Stimulated activated effector memory CD8-positive, alpha-beta T cell treated with anti-CD3 and anti-CD28 coated beads, Interleukin-12 subunit alpha, Interleukin-12 subunit beta, amount 100 ng/mL, for 72 hours (primary cell): ENCODE data around the gene NEU3.
"Not testable (repeated sequence)": the region's sequence is repeated elsewhere in the genome, so short reads cannot be mapped to it uniquely, and the experiment has no call there.

ENCODE experiments used
- ATAC-seq: fragments of 150-1000 bp; cut with Tn5 transposase; 2 replicates; pipeline ENCODE4 v1.10.0; 2021
- DNase-seq, 2 donors: peaks; one replicate each; pipeline ENCODE4 v3.0.0; 2021 to 2022; ENCODE audit warnings: low spot score in 2 of 2
- H3K27ac Mint-ChIP-seq: one replicate; pipeline ENCODE4 v1.8.0; 2022; ENCODE audit warnings: mild to moderate bottlenecking, mixed read lengths
- H3K36me3 Mint-ChIP-seq: one replicate; pipeline ENCODE4 v1.8.0; 2022; ENCODE audit warnings: mild to moderate bottlenecking, mixed read lengths
- H3K4me1 Mint-ChIP-seq: one replicate; pipeline ENCODE4 v1.8.0; 2022; ENCODE audit warnings: mixed read lengths
- H3K4me3 Mint-ChIP-seq: one replicate; pipeline ENCODE4 v1.8.0; 2022; ENCODE audit warnings: mild to moderate bottlenecking, mixed read lengths
- H3K9me3 Mint-ChIP-seq: one replicate; pipeline ENCODE4 v1.8.0; 2022; ENCODE audit warnings: mixed read lengths

NEU3 gene

DNA sequence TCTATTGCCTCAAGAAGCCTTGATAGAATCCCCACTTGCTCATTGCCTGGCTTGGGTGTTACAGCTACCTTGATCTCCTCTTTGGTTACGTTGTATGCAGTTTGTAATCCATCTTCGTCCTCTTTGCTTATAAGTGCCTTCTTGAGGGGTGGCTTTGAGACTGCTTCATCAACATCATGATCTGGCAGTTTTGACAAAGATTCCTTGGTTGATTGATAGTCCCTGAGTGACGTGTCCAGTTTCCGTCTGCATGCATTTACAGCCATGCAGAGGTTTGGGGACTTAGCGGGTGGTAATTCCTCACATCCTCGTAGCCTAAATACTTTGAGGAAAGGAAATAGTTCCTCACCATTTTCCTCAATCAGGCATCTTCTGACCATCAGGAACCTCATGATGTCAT lies 23.1 kb downstream of the NEU3 start:
- no peak for DNase-seq
- Mint-ChIP-seq H3K4me1 (no peaks in the 10 kb centered on the region), H3K27ac (no peak overlapping the region), H3K4me3 (no peak overlapping the region), H3K36me3 (peaks cover 19% of the 10 kb centered on the region), H3K9me3 (no peaks in the 10 kb centered on the region)
- ATAC-seq: no peak

GRCh38 chr11:75013051-75013450 lies 24.3 kb downstream of the NEU3 start:
- no peak for DNase-seq
- Mint-ChIP-seq H3K4me1 (no peaks in the 10 kb centered on the region), H3K36me3 (peaks cover 8% of the 10 kb centered on the region), H3K4me3 (no peak overlapping the region), H3K9me3 (no peaks in the 10 kb centered on the region), H3K27ac (no peak overlapping the region)
- peak; percentile 37 for ATAC-seq

DNA sequence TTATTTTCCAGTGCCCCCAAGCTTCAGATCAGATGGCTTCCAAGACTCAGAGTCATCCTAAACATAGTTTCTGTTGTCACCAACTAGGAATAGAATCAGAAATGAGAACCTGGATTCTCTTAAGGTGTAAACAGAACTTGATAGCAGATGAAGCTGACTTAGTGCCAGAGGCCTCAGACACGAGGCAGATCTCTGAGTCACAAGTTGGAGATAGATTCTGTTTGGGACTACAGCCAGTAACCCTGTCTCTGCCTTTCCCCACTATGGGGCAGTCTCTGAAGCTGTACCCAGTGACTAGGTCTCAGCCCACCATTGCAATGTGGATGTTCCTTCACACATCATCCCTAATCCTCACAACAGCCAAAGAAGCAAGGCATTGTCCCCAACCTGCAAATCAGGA lies 25.4 kb downstream of the NEU3 start:
- H3K4me3 Mint-ChIP-seq: no peak overlapping the region
- H3K9me3 Mint-ChIP-seq: no peaks in the 10 kb centered on the region
- H3K36me3 Mint-ChIP-seq: peaks cover 8% of the 10 kb centered on the region
- ATAC-seq (no peak), DNase-seq (no peak)
- no peaks in the 10 kb centered on the region for H3K4me1 Mint-ChIP-seq
- H3K27ac Mint-ChIP-seq: no peak overlapping the region

DNA sequence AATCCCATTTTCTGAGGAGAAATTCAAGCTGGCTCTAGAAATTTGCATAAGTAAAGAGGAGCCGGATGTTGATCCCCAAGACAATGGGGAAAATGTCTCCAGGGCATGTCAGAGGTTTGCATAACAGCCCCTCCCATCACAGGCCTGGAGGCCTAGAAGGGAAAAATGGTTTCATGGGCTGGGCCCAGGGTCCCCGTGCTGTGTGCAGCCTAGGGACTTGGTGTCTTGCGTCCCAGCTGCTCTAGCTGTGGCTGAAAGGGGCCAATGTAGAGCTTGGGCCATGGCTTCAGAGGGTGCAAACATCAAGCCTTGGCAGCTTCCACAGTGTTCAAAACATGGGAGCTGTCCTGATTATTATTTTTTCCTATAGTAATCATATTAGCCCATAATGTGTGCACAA lies 30.5 kb downstream of the NEU3 start:
- not testable (repeated sequence) for H3K36me3 Mint-ChIP-seq, H3K27ac Mint-ChIP-seq, ATAC-seq, H3K4me1 Mint-ChIP-seq, DNase-seq, H3K4me3 Mint-ChIP-seq, H3K9me3 Mint-ChIP-seq

DNA sequence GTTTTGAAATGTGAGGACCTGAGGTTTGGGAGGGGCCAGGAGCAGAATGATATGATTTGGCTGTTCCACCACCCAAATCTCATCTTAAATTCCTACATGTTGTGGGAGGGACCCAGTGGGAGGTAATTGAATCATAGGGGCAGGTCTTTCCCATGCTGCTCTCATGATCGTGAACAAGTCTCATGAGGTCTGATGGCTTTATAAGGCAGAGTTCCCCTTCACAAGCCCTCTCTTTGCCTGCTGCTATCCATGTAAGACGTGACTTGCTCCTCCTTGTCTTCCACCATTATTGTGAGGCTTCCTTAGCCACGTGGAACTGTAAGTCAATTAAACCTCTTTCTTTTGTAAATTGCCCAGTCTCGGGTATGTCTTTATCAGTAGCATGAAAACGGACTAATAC lies 31.6 kb downstream of the NEU3 start:
- H3K9me3 Mint-ChIP-seq, H3K4me1 Mint-ChIP-seq, H3K36me3 Mint-ChIP-seq, H3K4me3 Mint-ChIP-seq, DNase-seq, ATAC-seq: not testable (repeated sequence)
- peak overlapping the region; percentile 35 for H3K27ac Mint-ChIP-seq

DNA sequence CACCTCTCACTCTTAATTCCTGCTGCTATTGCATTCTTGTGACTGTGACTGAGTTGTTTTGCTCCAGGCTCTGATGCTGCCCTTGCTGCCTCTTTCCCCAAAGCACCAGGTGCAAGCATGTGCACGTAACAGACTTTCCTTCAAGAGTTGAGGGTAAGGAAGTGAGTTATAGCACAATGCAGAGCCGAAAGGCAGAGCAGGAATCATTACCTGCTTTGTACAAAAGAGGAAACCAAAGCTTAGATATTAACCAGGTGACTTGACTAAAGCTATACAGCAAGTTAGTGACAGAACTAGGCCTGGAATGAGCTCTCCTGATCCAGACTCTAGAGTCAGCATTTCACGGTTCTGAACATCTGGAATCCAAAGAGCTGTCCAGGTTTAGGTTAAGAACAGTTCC lies 33.6 kb downstream of the NEU3 start:
- H3K9me3 Mint-ChIP-seq: no peaks in the 10 kb centered on the region
- no peak overlapping the region for H3K4me3 Mint-ChIP-seq
- DNase-seq (no peak), ATAC-seq (no peak)
- no peaks in the 10 kb centered on the region for H3K36me3 Mint-ChIP-seq
- H3K4me1 Mint-ChIP-seq: no peaks in the 10 kb centered on the region
- no peak overlapping the region for H3K27ac Mint-ChIP-seq

DNA sequence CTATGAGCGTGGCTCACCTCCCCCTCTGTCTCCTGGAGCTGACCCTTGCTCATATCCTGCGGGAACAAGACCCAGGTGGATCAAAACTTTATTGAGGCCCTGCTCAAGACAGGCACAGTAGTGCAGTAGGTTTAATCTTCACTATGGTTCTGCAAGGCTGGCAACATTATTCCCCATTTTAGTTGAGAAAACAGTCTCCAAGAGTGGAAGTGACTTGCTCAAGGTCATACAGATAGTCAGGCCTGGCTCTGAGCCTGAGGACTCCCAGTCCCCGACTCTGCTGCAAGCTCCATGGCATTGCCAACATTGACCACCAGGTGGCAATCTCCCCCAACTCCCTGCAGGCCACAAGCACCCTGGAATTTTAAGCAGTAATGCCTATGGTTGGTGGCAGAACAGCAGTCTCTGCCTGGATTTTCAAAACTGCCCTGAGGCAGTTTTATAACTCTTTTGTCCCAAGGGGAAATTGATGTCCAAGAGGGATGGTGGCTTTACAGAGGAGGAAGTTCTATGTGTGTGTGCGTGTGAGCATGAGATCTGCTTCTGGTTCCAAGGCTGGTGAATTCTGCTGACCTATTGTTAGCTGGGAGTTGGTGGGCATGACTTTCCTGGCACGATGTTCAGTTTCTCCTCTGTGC lies 34.1 kb downstream of the NEU3 start:
- H3K36me3 Mint-ChIP-seq: no peaks in the 10 kb centered on the region
- H3K9me3 Mint-ChIP-seq: no peaks in the 10 kb centered on the region
- H3K4me1 Mint-ChIP-seq: no peaks in the 10 kb centered on the region
- DNase-seq (peak; percentile 70 to 85), ATAC-seq (peak; percentile 87)
- no peak overlapping the region for H3K4me3 Mint-ChIP-seq
- H3K27ac Mint-ChIP-seq: no peak overlapping the region

- H3K4me1 Mint-ChIP-seq: no peaks in the 10 kb centered on the region
- no peak overlapping the region for H3K27ac Mint-ChIP-seq
- H3K4me3 Mint-ChIP-seq: no peak overlapping the region
- DNase-seq: no peak
- H3K9me3 Mint-ChIP-seq: no peaks in the 10 kb centered on the region
- no peak for ATAC-seq
- no peaks in the 10 kb centered on the region for H3K36me3 Mint-ChIP-seq
Measured at GRCh38 chr11:75023446-75024067, 34.8 kb downstream of the NEU3 start.

DNA sequence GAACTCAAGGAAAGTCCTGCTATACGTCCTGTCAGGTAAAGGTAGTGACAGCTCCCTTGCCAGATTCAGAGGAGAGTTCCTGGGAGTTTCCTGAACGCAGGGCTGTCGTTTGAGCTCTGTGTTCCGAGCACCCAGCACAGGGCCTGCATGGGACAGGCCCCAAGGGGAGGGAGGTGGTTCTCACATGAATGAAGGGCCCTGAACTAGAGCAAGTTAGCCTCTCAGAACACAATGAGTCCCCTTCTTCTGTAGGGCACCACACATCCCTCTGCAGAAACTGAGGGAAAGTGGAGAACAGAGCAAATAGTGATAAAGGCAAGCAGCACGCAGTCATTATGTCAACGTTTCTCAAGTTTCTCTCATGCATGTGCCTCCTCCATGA lies 35.3 kb downstream of the NEU3 start:
- Mint-ChIP-seq H3K9me3 (no peaks in the 10 kb centered on the region), H3K4me3 (no peak overlapping the region), H3K4me1 (no peaks in the 10 kb centered on the region), H3K36me3 (no peaks in the 10 kb centered on the region), H3K27ac (no peak overlapping the region)
- ATAC-seq (no peak), DNase-seq (no peak)

DNA sequence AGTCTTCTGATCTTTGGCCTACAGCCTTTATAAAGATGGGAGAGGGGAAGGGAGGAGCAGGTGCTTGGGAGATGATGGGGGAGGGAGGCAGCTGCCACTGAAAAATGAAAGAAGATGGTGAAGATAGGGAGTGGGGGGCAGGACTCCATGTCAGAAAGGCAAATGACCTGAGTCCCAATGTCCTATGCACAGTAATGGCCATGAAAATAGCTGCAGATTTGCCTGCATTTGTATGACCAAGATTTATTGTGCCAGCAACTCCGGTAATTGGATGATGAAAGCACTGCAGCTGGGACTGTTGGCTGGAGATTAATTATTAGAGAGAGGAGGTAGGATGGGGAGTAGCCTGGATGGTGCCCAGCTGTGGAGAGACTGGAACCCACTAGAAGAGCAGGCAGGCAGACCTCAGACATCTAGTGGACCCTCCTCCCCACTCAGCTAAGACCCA lies 36.1 kb downstream of the NEU3 start:
- DNase-seq: no peak
- ATAC-seq: no peak
- no peaks in the 10 kb centered on the region for H3K36me3 Mint-ChIP-seq
- no peaks in the 10 kb centered on the region for H3K4me1 Mint-ChIP-seq
- H3K4me3 Mint-ChIP-seq: no peak overlapping the region
- H3K9me3 Mint-ChIP-seq: no peaks in the 10 kb centered on the region
- H3K27ac Mint-ChIP-seq: no peak overlapping the region

- Mint-ChIP-seq H3K9me3 (no peaks in the 10 kb centered on the region), H3K4me3 (no peak overlapping the region), H3K36me3 (no peaks in the 10 kb centered on the region), H3K27ac (no peak overlapping the region), H3K4me1 (no peaks in the 10 kb centered on the region)
- no peak for ATAC-seq
- DNase-seq: no peak
Measured at GRCh38 chr11:75025561-75025960, 36.8 kb downstream of the NEU3 start.

- DNase-seq: no peak
- H3K36me3 Mint-ChIP-seq: no peaks in the 10 kb centered on the region
- H3K4me3 Mint-ChIP-seq: no peak overlapping the region
- no peak for ATAC-seq
- H3K27ac Mint-ChIP-seq: no peak overlapping the region
- H3K4me1 Mint-ChIP-seq: no peaks in the 10 kb centered on the region
- H3K9me3 Mint-ChIP-seq: no peaks in the 10 kb centered on the region
Measured at GRCh38 chr11:75028321-75028720, 39.6 kb downstream of the NEU3 start.

DNA sequence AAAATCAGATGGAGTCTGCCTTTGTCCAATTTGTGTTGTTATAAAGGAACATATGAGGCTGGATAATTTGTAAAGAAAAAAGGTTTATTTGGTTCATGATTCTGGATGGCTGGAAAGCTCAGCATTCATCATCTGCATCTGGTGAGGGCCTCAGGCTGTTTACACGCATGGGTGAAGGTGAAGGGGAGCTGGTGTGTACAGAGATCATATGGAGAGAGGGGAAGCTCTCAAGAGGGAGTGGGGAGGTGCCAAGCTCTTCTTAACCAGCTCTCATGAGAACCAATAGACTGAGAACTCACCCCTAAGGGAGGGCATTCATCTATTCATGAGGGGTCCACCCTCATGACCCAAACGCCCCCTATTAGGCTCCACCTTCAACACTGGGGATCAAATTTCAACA lies 40.0 kb downstream of the NEU3 start:
- Mint-ChIP-seq H3K27ac (no peak overlapping the region), H3K36me3 (no peaks in the 10 kb centered on the region)
- ATAC-seq: no peak

GRCh38 chr11:75029836-75030631 lies 41.3 kb downstream of the NEU3 start:
- Mint-ChIP-seq H3K36me3 (no peaks in the 10 kb centered on the region), H3K4me3 (no peak overlapping the region), H3K27ac (peak overlapping the region; percentile 24), H3K4me1 (no peaks in the 10 kb centered on the region), H3K9me3 (no peaks in the 10 kb centered on the region)
- DNase-seq: no peak
- ATAC-seq: no peak

More for the DNA sequence above, 40.0 kb downstream of the NEU3 start:
- Mint-ChIP-seq H3K4me3 (no peak overlapping the region), H3K9me3 (no peaks in the 10 kb centered on the region), H3K4me1 (no peaks in the 10 kb centered on the region)
- DNase-seq: no peak

DNA sequence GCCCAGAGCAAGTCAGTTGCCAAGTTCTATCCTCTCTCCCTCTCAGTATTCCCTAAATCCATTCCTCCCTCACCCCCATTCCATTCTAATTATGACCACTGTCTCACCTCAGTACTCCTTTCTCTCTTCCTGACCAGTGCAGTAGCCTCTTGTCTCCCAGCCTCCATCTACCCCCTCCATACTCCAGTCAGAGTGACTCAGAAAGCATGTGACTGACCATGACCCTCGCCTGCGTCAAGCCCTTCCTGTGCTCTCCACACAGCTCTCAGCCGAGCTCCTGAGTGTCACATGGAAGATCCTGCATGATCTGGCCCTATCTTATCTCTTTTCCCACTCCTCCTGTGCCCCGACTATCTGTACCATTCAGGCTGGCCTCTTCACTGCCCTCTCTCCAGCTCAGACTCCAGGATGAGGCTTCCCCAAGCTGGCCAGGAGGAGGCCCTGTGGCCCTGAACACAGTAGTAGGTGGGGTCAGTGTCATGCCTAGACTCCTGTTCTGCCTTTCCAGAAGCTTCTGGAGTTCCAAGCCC lies 42.6 kb downstream of the NEU3 start:
- Mint-ChIP-seq H3K4me1 (no peaks in the 10 kb centered on the region), H3K36me3 (no peaks in the 10 kb centered on the region), H3K27ac (no peak overlapping the region), H3K4me3 (no peak overlapping the region), H3K9me3 (no peaks in the 10 kb centered on the region)
- ATAC-seq (peak; percentile 29), DNase-seq (no peak)
